Endothelial cell of umbilical vein (primary cell): ENCODE data around the gene SH3TC1. TPM values are rescaled to one million over a fixed set of nuclear protein-coding genes. Genes with fewer than 3 reads are reported as not detected.

Experiments used
- BruUV-seq: library from RNA; stranded (reverse); fragments of 400-500 nt; replicated peaks from 2 replicates; lab custom pipeline; 2021; lab: Mats Ljungman, UMichigan
- CTCF ChIA-PET: fragments of 300-600, 350-600 bp; sonication (Branson Sonifier 250); formaldehyde crosslinking; loops from one replicate; lab custom pipeline; 2021; ENCODE audit warnings: antibody characterized with exemption, inconsistent platforms; lab: Charles Lee
- POLR2A ChIA-PET: fragments of 300-600, 350-600 bp; sonication (Branson Sonifier 250); formaldehyde crosslinking; loops from one replicate; lab custom pipeline; 2021; ENCODE audit warnings: antibody characterized with exemption, inconsistent platforms; lab: Charles Lee
- DNase-seq: peaks from one replicate; pipeline ENCODE4 v3.0.0-alpha.2; 2011; ENCODE audit warnings: low read depth, low spot score
- FAIRE-seq: peaks from 2 replicates; lab custom pipeline; 2011; peaks lifted over from hg19 to GRCh38; lab: Jason Lieb, UNC
- H2AFZ ChIP-seq: 2 replicates; pipeline ENCODE4 v1.6.0; 2012; ENCODE audit warnings: low read depth, low read length, control low read depth, inconsistent platforms
- H3K27ac ChIP-seq: 2 replicates; pipeline ENCODE4 v1.5.1; 2011; ENCODE audit warnings: low read depth, mild to moderate bottlenecking, control low read depth, low read length, moderate library complexity; ENCODE audit not compliant: insufficient read depth
- H3K27me3 ChIP-seq, 2 experiments: 2 replicates each; pipeline versions ENCODE4 v1.6.0 to v1.6.1; 2011; ENCODE audit warnings: low read length in 2 of 2, mixed read lengths in 1 of 2; ENCODE audit not compliant: control insufficient read depth in 2 of 2, insufficient read depth in 2 of 2
- H3K36me3 ChIP-seq, 2 experiments: 2 replicates in 1 of 2; 3 replicates in 1 of 2; pipeline ENCODE4 v1.5.1; 2011; ENCODE audit warnings: low read length in 2 of 2, mild to moderate bottlenecking in 1 of 2, moderate library complexity in 1 of 2; ENCODE audit not compliant: control insufficient read depth in 2 of 2, insufficient read depth in 2 of 2; ENCODE audit errors: extremely low read depth in 1 of 2
- H3K4me1 ChIP-seq: 3 replicates; pipeline ENCODE4 v1.5.1; 2011; ENCODE audit warnings: mild to moderate bottlenecking, low read length; ENCODE audit not compliant: control insufficient read depth, insufficient read depth; ENCODE audit errors: extremely low read depth
- H3K4me2 ChIP-seq: 2 replicates; pipeline ENCODE4 v1.6.1; 2011; ENCODE audit warnings: low read length, control low read depth, mixed read lengths; ENCODE audit not compliant: insufficient read depth
- H3K4me3 ChIP-seq, 3 experiments: fragments of 200-600 bp in 1 of 3; sonication (generic), shearing (Covaris generic) in 1 of 3; replicated peaks in 1 of 3; 2 replicates each; pipeline ENCODE4 v1.5.1; 2011 to 2016; ENCODE audit warnings: control low read depth in 3 of 3, low read length in 3 of 3, mild to moderate bottlenecking in 2 of 3, inconsistent platforms in 1 of 3, low read depth in 1 of 3, moderate library complexity in 1 of 3; ENCODE audit not compliant: insufficient read depth in 1 of 3
- H3K79me2 ChIP-seq: 2 replicates; pipeline ENCODE4 v1.6.0; 2012; ENCODE audit warnings: low read length, inconsistent platforms; ENCODE audit not compliant: control insufficient read depth, insufficient read depth
- H3K9ac ChIP-seq: replicated peaks from 2 replicates; pipeline ENCODE3; 2011; ENCODE audit warnings: low read length, control low read depth; ENCODE audit not compliant: insufficient read depth; ENCODE audit errors: extremely low read depth
- H3K9me1 ChIP-seq: replicated peaks from 3 replicates; pipeline ENCODE4 v1.6.0; 2011; ENCODE audit warnings: mild to moderate bottlenecking, low read length; ENCODE audit not compliant: control insufficient read depth, insufficient read depth; ENCODE audit errors: extremely low read depth
- H3K9me3 ChIP-seq: replicated peaks from 2 replicates; pipeline ENCODE4 v1.5.1; 2012; ENCODE audit warnings: low read length, inconsistent platforms; ENCODE audit not compliant: control insufficient read depth, insufficient read depth
- H4K20me1 ChIP-seq: replicated peaks from 2 replicates; pipeline ENCODE3; 2011; ENCODE audit warnings: mild to moderate bottlenecking, low read length; ENCODE audit not compliant: control insufficient read depth, insufficient read depth; ENCODE audit errors: extremely low read depth
- CTCF ChIP-seq, 2 donors: IDR thresholded peaks; 1 replicate in 1 of 2; 2 replicates in 1 of 2; pipeline ENCODE4 v1.5.1; 2011; ENCODE audit warnings: low read length in 2 of 2, mild to moderate bottlenecking in 2 of 2, moderate library complexity in 2 of 2, control low read depth in 1 of 2, inconsistent platforms in 1 of 2, low read depth in 1 of 2; ENCODE audit not compliant: insufficient read depth in 1 of 2; ENCODE audit errors: extremely low read depth in 1 of 2
- EZH2 ChIP-seq: IDR thresholded peaks from 2 replicates; pipeline ENCODE4 v1.6.1; 2012; ENCODE audit warnings: borderline replicate concordance, low read depth, mild to moderate bottlenecking, moderate library complexity, low read length, inconsistent platforms; ENCODE audit not compliant: severe bottlenecking
- FOS ChIP-seq: IDR thresholded peaks from 2 replicates; pipeline ENCODE4 v1.6.1; 2011; ENCODE audit warnings: mild to moderate bottlenecking, low read length, moderate library complexity, borderline replicate concordance; ENCODE audit not compliant: insufficient read depth
- GATA2 ChIP-seq: IDR thresholded peaks from 2 replicates; pipeline ENCODE4 v1.7.0; 2011; ENCODE audit warnings: low read depth, mild to moderate bottlenecking, moderate library complexity, mixed read lengths, low read length; ENCODE audit not compliant: insufficient read length, insufficient read depth
- JUN ChIP-seq: IDR thresholded peaks from 2 replicates; pipeline ENCODE4 v1.6.1; 2011; ENCODE audit warnings: borderline replicate concordance, low read depth; ENCODE audit not compliant: insufficient read length, insufficient read depth
- MYC ChIP-seq: IDR thresholded peaks from one replicate; pipeline ENCODE4 v1.6.1; 2011; ENCODE audit warnings: mild to moderate bottlenecking, low read depth, low read length
- POLR2A ChIP-seq: IDR thresholded peaks from 2 replicates; pipeline ENCODE4 v1.6.1; 2012; ENCODE audit warnings: low read depth, mild to moderate bottlenecking, control low read depth, low read length
- POLR2AphosphoS5 ChIP-seq: IDR thresholded peaks from 2 replicates; pipeline ENCODE4 v1.6.1; 2012; ENCODE audit warnings: low read depth, mild to moderate bottlenecking, control low read depth, low read length, moderate library complexity; ENCODE audit not compliant: insufficient read depth
- dilution Hi-C: fragments of 300-500 bp; cut with MboI; formaldehyde crosslinking; loops from one replicate; pipeline ENCODE4 v1.15.0; 2019; ENCODE audit warnings: low sequenced_read_pairs; ENCODE audit not compliant: extremely low pct_ligation_motif_present
- intact Hi-C: fragments of 100-400 bp; cut with micrococcal nuclease; formaldehyde crosslinking; loops from one replicate; pipeline ENCODE4 v1.10.0; 2022
- polyA plus RNA-seq, 4 experiments: library from polyadenylated mRNA; depleted of rRNA in 3 of 4; stranded (reverse) in 3 of 4; unstranded in 1 of 4; fragments of >200 nt; gene quantifications; 2 replicates each; pipeline versions ENCODE4 v1.2.1 to v1.2.3, GENCODE V29; 2011 to 2012; ENCODE audit warnings: missing spikeins in 1 of 4
- total RNA-seq: library from RNA; stranded (reverse); gene quantifications from 2 replicates; pipeline ENCODE4 v1.2.3, GENCODE V29; 2021
- TF ChIP-seq, protein P1 (sequence below): IDR thresholded peaks from 2 replicates; pipeline ENCODE4 v1.6.1; 2011; ENCODE audit not compliant: insufficient read depth, insufficient read length

The SH3TC1 gene
- total and polyA plus RNA-seq, 2 donors (not counting 3 experiments of a cell fraction or from before 2014, with no cell fraction given), result 96.5 to 192 TPM

DNA sequence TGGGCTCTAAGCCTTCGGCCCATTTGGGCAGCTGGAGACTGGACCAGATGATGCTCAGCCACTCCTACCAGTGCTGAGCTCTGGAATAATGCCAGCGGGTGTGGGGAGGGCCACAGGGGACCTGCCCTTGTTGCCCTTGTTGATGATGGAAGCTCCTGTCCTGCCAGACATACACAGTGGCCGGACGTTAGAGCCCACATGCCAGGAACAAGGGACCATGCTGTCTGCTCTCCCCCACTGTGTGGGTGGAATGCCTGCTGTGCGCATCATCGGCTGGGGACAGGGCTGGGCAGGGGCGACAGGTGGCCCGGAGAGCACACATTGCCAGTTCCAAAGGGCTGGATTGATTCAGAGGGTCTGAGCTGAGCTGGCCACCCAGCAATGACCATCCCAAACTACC, 42.5 kb upstream of the SH3TC1 start:
- Histone ChIP-seq H3K79me2 (no peaks in the 10 kb centered on the region), H3K27ac (no peak overlapping the region), H3K4me1 (peaks cover 11% of the 10 kb centered on the region), H2AFZ (no peak overlapping the region), H3K9me1 (no peaks in the 10 kb centered on the region), H4K20me1 (no peaks in the 10 kb centered on the region), H3K9me3 (no peaks in the 10 kb centered on the region), H3K4me3 (no peak overlapping the region), H3K9ac (no peak overlapping the region), H3K27me3 (peaks cover 16 to 17% of the 10 kb centered on the region in 2 experiments), H3K36me3 (no peaks in the 10 kb centered on the region), H3K4me2 (no peak overlapping the region)
- intact Hi-C loops, result no loop called here
- DNase-seq, result no peak
- FAIRE-seq, result no peak
- no TSS peak for BruUV-seq
- CTCF ChIA-PET, result interaction anchor here (0.7 to 2.8 kb wide), 2 partner anchors 12 to 224 kb away, joined by 3 to 6 read pairs; no protein-coding TSS in a partner anchor
- dilution Hi-C loops, result no loop called here
- POLR2A ChIA-PET, result no interaction called here
- TF ChIP-seq POLR2A (no peak), MYC (no peak), POLR2AphosphoS5 (no peak), EZH2 (no peak), CTCF (IDR thresholded peaks at IDR 0.05; ENCODE audit: extremely low read depth in 1 of 2, insufficient read depth in 1 of 2, low read depth in 1 of 2, low read length in 2 of 2) (no peak), FOS (no peak), GATA2 (no peak), JUN (no peak)
- TF ChIP-seq, protein P1, sequence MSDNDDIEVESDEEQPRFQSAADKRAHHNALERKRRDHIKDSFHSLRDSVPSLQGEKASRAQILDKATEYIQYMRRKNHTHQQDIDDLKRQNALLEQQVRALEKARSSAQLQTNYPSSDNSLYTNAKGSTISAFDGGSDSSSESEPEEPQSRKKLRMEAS, result no peak
